NOMO-1 treated with DMSO at 0.1 percent for 48 hours (cell line): ENCODE data around the gene TSC1.

Experiments used
- DNase-seq: peaks from one replicate; lab custom pipeline; 2025; ENCODE audit not compliant: unreplicated experiment; lab: John Stamatoyannopoulos, UW

TSC1 gene

GRCh38 chr9:132942541-132943182 is 1.8 kb downstream of the TSC1 start:
- DNase-seq = no peak

GRCh38 chr9:132939169-132939568 is 5.2 kb downstream of the TSC1 start:
- DNase-seq = no peak

- DNase-seq = no peak
Measured at GRCh38 chr9:132937463-132937901, 6.9 kb downstream of the TSC1 start.

- no peak for DNase-seq
Measured at GRCh38 chr9:132935026-132935425, 9.4 kb downstream of the TSC1 start.

- no peak for DNase-seq
Measured at GRCh38 chr9:132931178-132931735, 13.2 kb downstream of the TSC1 start.

- no peak for DNase-seq
Measured at GRCh38 chr9:132927704-132928103, 16.7 kb downstream of the TSC1 start.

GRCh38 chr9:132923346-132923902 is 21.0 kb downstream of the TSC1 start:
- no peak for DNase-seq

- DNase-seq = no peak
Measured at GRCh38 chr9:132919614-132920268, 24.7 kb downstream of the TSC1 start.

GRCh38 chr9:132914924-132915323 is 29.5 kb downstream of the TSC1 start:
- DNase-seq = no peak

GRCh38 chr9:132912131-132912530 is 32.3 kb downstream of the TSC1 start:
- no peak for DNase-seq

- DNase-seq = no peak
Measured at GRCh38 chr9:132910376-132910775, 34.0 kb downstream of the TSC1 start.

- DNase-seq = no peak
Measured at GRCh38 chr9:132909311-132909710, 35.1 kb downstream of the TSC1 start.

GRCh38 chr9:132908635-132909034 is 35.8 kb downstream of the TSC1 start:
- no peak for DNase-seq

- DNase-seq = no peak
Measured at GRCh38 chr9:132905726-132906125, 38.7 kb downstream of the TSC1 start.

- DNase-seq = no peak
Measured at GRCh38 chr9:132903574-132904492, 40.6 kb downstream of the TSC1 start.

GRCh38 chr9:132901858-132902831 is 42.3 kb downstream of the TSC1 start:
- peak; percentile 68 for DNase-seq

GRCh38 chr9:132898051-132898450 is 46.4 kb downstream of the TSC1 start:
- DNase-seq = no peak

GRCh38 chr9:132896906-132897305 is 47.5 kb downstream of the TSC1 start:
- DNase-seq = no peak

- no peak for DNase-seq
Measured at GRCh38 chr9:132896264-132896663, 48.2 kb downstream of the TSC1 start.
